CD4-positive, alpha-beta T cell (primary cell): ENCODE results near the gene TMIGD2. TPM values are rescaled to one million over a fixed set of nuclear protein-coding genes. Genes with fewer than 3 reads are reported as not detected.
A peak's percentile ranks its signal among the peaks of the same experiment; 100 is the strongest.

Source experiments
- ATAC-seq: fragments of 200-7000 bp; cut with Tn5 transposase; one replicate; pipeline ENCODE4 v1.10.0; 2022; ENCODE audit warnings: mild to moderate bottlenecking; ENCODE audit not compliant: poor library complexity
- CTCF ChIA-PET: fragments of 350-600 bp; sonication (Branson Sonifier 250); formaldehyde crosslinking; loops from one replicate; lab custom pipeline; 2021; ENCODE audit warnings: antibody characterized with exemption, inconsistent platforms; lab: Charles Lee
- POLR2A ChIA-PET: fragments of 350-600 bp; sonication (Branson Sonifier 250); formaldehyde crosslinking; loops from one replicate; lab custom pipeline; 2021; ENCODE audit warnings: antibody characterized with exemption, inconsistent platforms; lab: Charles Lee
- DNase-seq, 14 experiments: peaks; one replicate each; pipeline ENCODE4 v3.0.0-alpha.2; 2013 to 2020; ENCODE audit warnings: mixed read lengths in 2 of 14
- H3K27ac ChIP-seq, 2 donors: one replicate each; pipeline versions ENCODE4 v1.5.1 to v1.7.0; 2013; ENCODE audit warnings: low read length in 2 of 2, low read depth in 1 of 2, mild to moderate bottlenecking in 1 of 2
- H3K27me3 ChIP-seq, 2 experiments: 1 replicate in 1 of 2; 2 replicates in 1 of 2; pipeline versions ENCODE4 v1.6.1 to v1.7.0; 2013; ENCODE audit warnings: low read length in 2 of 2, control low read depth in 1 of 2, mild to moderate bottlenecking in 1 of 2, moderate library complexity in 1 of 2; ENCODE audit not compliant: insufficient read depth in 2 of 2, control insufficient read depth in 1 of 2
- H3K36me3 ChIP-seq: one replicate; pipeline ENCODE4 v1.6.1; 2013; ENCODE audit warnings: low read length, control low read depth; ENCODE audit not compliant: insufficient read depth
- H3K4me1 ChIP-seq: one replicate; pipeline ENCODE4 v1.6.1; 2013; ENCODE audit warnings: low read length, control low read depth; ENCODE audit not compliant: insufficient read depth
- H3K4me3 ChIP-seq: one replicate; pipeline ENCODE4 v1.5.1; 2013; ENCODE audit warnings: mild to moderate bottlenecking, low read length, moderate library complexity
- H3K9me3 ChIP-seq, 2 experiments: 1 replicate in 1 of 2; 2 replicates in 1 of 2; pipeline versions ENCODE4 v1.6.1 to v1.7.0; 2013; ENCODE audit warnings: low read length in 2 of 2, mild to moderate bottlenecking in 2 of 2, control low read depth in 1 of 2, moderate library complexity in 1 of 2; ENCODE audit not compliant: control insufficient read depth in 1 of 2, insufficient read depth in 1 of 2
- H3K27ac Mint-ChIP-seq: one replicate; pipeline ENCODE4 v1.8.0; 2020; ENCODE audit warnings: mixed read lengths
- H3K27me3 Mint-ChIP-seq: one replicate; pipeline ENCODE4 v1.8.0; 2021; ENCODE audit warnings: mixed read lengths
- H3K36me3 Mint-ChIP-seq: one replicate; pipeline ENCODE4 v1.8.0; 2021; ENCODE audit warnings: low read depth, mixed read lengths
- H3K4me1 Mint-ChIP-seq: one replicate; pipeline ENCODE4 v1.8.0; 2021; ENCODE audit warnings: low read depth, mixed read lengths
- H3K4me3 Mint-ChIP-seq: one replicate; pipeline ENCODE4 v1.8.0; 2020; ENCODE audit warnings: mild to moderate bottlenecking, mixed read lengths
- H3K9me3 Mint-ChIP-seq: one replicate; pipeline ENCODE4 v1.8.0; 2020; ENCODE audit warnings: mixed read lengths
- CTCF ChIP-seq: fragments of 200-600 bp; IDR thresholded peaks from one replicate; pipeline ENCODE4 v1.8.0; 2022; ENCODE audit warnings: antibody characterized with exemption, mild to moderate bottlenecking
- intact Hi-C, 2 experiments: fragments of 100-400 bp; cut with DNase I in 1 of 2; cut with micrococcal nuclease in 1 of 2; formaldehyde crosslinking; loops; one replicate each; pipeline versions ENCODE4 v1.15.1 to v1.9.0; 2023 to 2025; cut with DNase I, micrococcal nuclease
- total RNA-seq, 174 experiments: library from RNA in 2 of 174; stranded (reverse) in 2 of 174; gene quantifications; one replicate each; pipeline ENCODE4 v1.2.3 and lab custom pipeline; 2021 to 2026

Gene TMIGD2
- total RNA-seq, 2 experiments from 2014 or later, result 17.6 to 20.9 TPM

GRCh38 chr19:4260613-4261191 is 41.5 kb downstream of the TMIGD2 start:
- H3K36me3 ChIP-seq, result peaks cover 70% of the 10 kb centered on the region
- H3K36me3 Mint-ChIP-seq, result peaks cover 67% of the 10 kb centered on the region
- no peak overlapping the region for H3K4me3 Mint-ChIP-seq
- no peaks in the 10 kb centered on the region for H3K27me3 Mint-ChIP-seq
- no peak for TF ChIP-seq CTCF
- peaks cover 0 to 6% of the 10 kb centered on the region in 2 experiments for H3K9me3 ChIP-seq
- H3K4me3 ChIP-seq, result no peak overlapping the region
- H3K27ac ChIP-seq, result no peak overlapping the region
- intact Hi-C loops, result no loop called here
- no peaks in the 10 kb centered on the region for H3K9me3 Mint-ChIP-seq
- ChIA-PET POLR2A (no interaction called here), CTCF (no interaction called here)
- H3K4me1 ChIP-seq, result peaks cover 16% of the 10 kb centered on the region
- no peak overlapping the region for H3K27ac Mint-ChIP-seq
- DNase-seq, result no peak
- ATAC-seq, result no peak
- peaks cover 9% of the 10 kb centered on the region for H3K4me1 Mint-ChIP-seq
- H3K27me3 ChIP-seq, result no peaks in the 10 kb centered on the region

GRCh38 chr19:4258181-4258580 is 44.0 kb downstream of the TMIGD2 start:
- H3K9me3 Mint-ChIP-seq, result no peaks in the 10 kb centered on the region
- ATAC-seq (no peak), DNase-seq (peak in 1 of 14 experiments; percentile 22)
- Histone ChIP-seq H3K27ac (no peak overlapping the region), H3K4me1 (peaks cover 2% of the 10 kb centered on the region), H3K36me3 (peaks cover 75% of the 10 kb centered on the region), H3K27me3 (no peaks in the 10 kb centered on the region), H3K9me3 (peaks cover 0 to 16% of the 10 kb centered on the region in 2 experiments), H3K4me3 (no peak overlapping the region)
- no peaks in the 10 kb centered on the region for H3K4me1 Mint-ChIP-seq
- H3K27ac Mint-ChIP-seq, result no peak overlapping the region
- ChIA-PET CTCF (no interaction called here), POLR2A (no interaction called here)
- no peak overlapping the region for H3K4me3 Mint-ChIP-seq
- intact Hi-C loops, result no loop called here
- H3K36me3 Mint-ChIP-seq, result peaks cover 73% of the 10 kb centered on the region
- no peak for TF ChIP-seq CTCF
- H3K27me3 Mint-ChIP-seq, result no peaks in the 10 kb centered on the region

GRCh38 chr19:4257025-4257424 is 45.2 kb downstream of the TMIGD2 start:
- intact Hi-C loops, result no loop called here
- peaks cover 0 to 18% of the 10 kb centered on the region in 2 experiments for H3K9me3 ChIP-seq
- Mint-ChIP-seq H3K27ac (no peak overlapping the region), H3K27me3 (no peaks in the 10 kb centered on the region), H3K9me3 (no peaks in the 10 kb centered on the region), H3K4me1 (no peaks in the 10 kb centered on the region), H3K4me3 (no peak overlapping the region), H3K36me3 (peaks cover 73% of the 10 kb centered on the region)
- no peaks in the 10 kb centered on the region for H3K4me1 ChIP-seq
- H3K27ac ChIP-seq, result no peak overlapping the region
- no peak for TF ChIP-seq CTCF
- POLR2A ChIA-PET, result no interaction called here
- no peak overlapping the region for H3K4me3 ChIP-seq
- no peaks in the 10 kb centered on the region for H3K27me3 ChIP-seq
- no peak for DNase-seq
- CTCF ChIA-PET, result interaction anchor here (1.4 kb wide), 1 partner anchor 10 kb away, joined by 3 read pairs; no protein-coding TSS in a partner anchor
- no peak for ATAC-seq
- peaks cover 75% of the 10 kb centered on the region for H3K36me3 ChIP-seq
